Common myeloid progenitor, CD34-positive (primary cell): ENCODE results near the gene DISP2.

ENCODE experiments used
- CTCF ChIA-PET: fragments of 350-600 bp; sonication (Branson Sonifier 250); formaldehyde crosslinking; loops from one replicate; lab custom pipeline; 2021; ENCODE audit warnings: antibody characterized with exemption; lab: Charles Lee
- POLR2A ChIA-PET: fragments of 350-600 bp; sonication (Branson Sonifier 250); formaldehyde crosslinking; loops from one replicate; lab custom pipeline; 2021; ENCODE audit warnings: antibody characterized with exemption; lab: Charles Lee
- DNase-seq, 3 donors: peaks; one replicate each; pipeline versions ENCODE4 v3.0.0 to v3.0.0-alpha.2; 2013
- H3K27ac ChIP-seq, 2 experiments: 1 replicate in 1 of 2; 2 replicates in 1 of 2; pipeline ENCODE4 v1.7.0; 2013; ENCODE audit warnings: inconsistent platforms in 2 of 2, low read length in 2 of 2, mild to moderate bottlenecking in 2 of 2, low read depth in 1 of 2, moderate library complexity in 1 of 2; ENCODE audit not compliant: severe bottlenecking in 2 of 2, insufficient read depth in 1 of 2, poor library complexity in 1 of 2
- H3K27me3 ChIP-seq, 5 experiments: replicated peaks in 2 of 5; 1 replicate in 3 of 5; 2 replicates in 2 of 5; pipeline versions ENCODE4 v1.6.1 to v1.7.0; 2013; ENCODE audit warnings: low read length in 4 of 5, mild to moderate bottlenecking in 2 of 5, moderate library complexity in 2 of 5, inconsistent platforms in 1 of 5; ENCODE audit not compliant: insufficient read depth in 5 of 5, control insufficient read depth in 4 of 5
- H3K36me3 ChIP-seq, 4 experiments: 1 replicate in 2 of 4; 2 replicates in 2 of 4; pipeline versions ENCODE4 v1.6.1 to v1.7.0; 2013; ENCODE audit warnings: low read length in 3 of 4, control low read depth in 1 of 4, mild to moderate bottlenecking in 1 of 4; ENCODE audit not compliant: control insufficient read depth in 4 of 4, insufficient read depth in 4 of 4
- H3K4me1 ChIP-seq, 4 experiments: 1 replicate in 3 of 4; 2 replicates in 1 of 4; pipeline versions ENCODE4 v1.6.1 to v1.7.1; 2013; ENCODE audit warnings: low read length in 3 of 4, mild to moderate bottlenecking in 3 of 4, control low read depth in 1 of 4, inconsistent platforms in 1 of 4, moderate library complexity in 1 of 4; ENCODE audit not compliant: control insufficient read depth in 4 of 4, insufficient read depth in 4 of 4; ENCODE audit errors: control extremely low read depth in 1 of 4
- H3K4me3 ChIP-seq, 7 experiments: 1 replicate in 4 of 7; 2 replicates in 3 of 7; pipeline versions ENCODE4 v1.5.1 to v1.7.0; 2013; ENCODE audit warnings: mild to moderate bottlenecking in 7 of 7, low read length in 6 of 7, moderate library complexity in 6 of 7, inconsistent platforms in 2 of 7, low read depth in 2 of 7, control low read depth in 1 of 7; ENCODE audit not compliant: insufficient read depth in 4 of 7, control insufficient read depth in 1 of 7; ENCODE audit errors: extremely low read depth in 1 of 7
- H3K9me3 ChIP-seq, 5 experiments: 1 replicate in 4 of 5; 2 replicates in 1 of 5; pipeline versions ENCODE4 v1.6.1 to v1.7.1; 2013; ENCODE audit warnings: low read length in 4 of 5, mild to moderate bottlenecking in 2 of 5, inconsistent platforms in 1 of 5, low read depth in 1 of 5, moderate library complexity in 1 of 5; ENCODE audit not compliant: control insufficient read depth in 4 of 5, insufficient read depth in 2 of 5; ENCODE audit errors: control extremely low read depth in 1 of 5
- WGBS: methylation state at CpG from one replicate; pipeline ENCODE4 v1.1.5; 2013; ENCODE audit not compliant: insufficient coverage; 5-methylcytosine and 5-hydroxymethylcytosine counted together

DISP2 gene

DNA sequence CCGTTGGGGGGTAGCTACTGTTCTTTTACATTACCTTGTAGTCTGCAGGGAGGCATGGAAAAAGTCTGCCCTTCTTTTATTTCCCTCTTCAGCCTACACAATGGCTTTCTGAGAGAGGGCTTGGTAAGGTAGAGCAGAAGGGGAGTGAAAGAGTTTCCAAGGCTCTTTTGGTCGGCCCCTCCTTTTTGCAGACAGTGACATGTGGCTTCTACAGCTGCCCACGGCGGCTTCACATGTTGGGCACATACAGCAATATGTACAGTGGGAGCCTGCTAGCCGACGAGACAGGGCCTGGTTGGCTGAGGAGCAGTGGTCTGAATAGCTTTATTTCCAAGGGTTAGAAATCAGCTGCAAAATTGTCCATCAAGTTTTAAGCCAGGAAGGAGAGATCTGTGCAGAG lies 30.6 kb upstream of the DISP2 start:
- 63% methylated on average over 5 of the region's 6 CpGs for WGBS
- Histone ChIP-seq H3K27me3 (no peaks in the 10 kb centered on the region), H3K36me3 (peaks cover 0 to 38% (median 2%) of the 10 kb centered on the region in 4 experiments), H3K4me3 (peak overlapping the region in 3 of 7 experiments; percentile 33 to 62 (median 37)), H3K9me3 (no peaks in the 10 kb centered on the region), H3K27ac (peak overlapping the region; percentile 35 to 57), H3K4me1 (peaks cover 47 to 92% (median 89%) of the 10 kb centered on the region in 4 experiments)
- no peak for DNase-seq
- ChIA-PET CTCF (interaction anchor here (1.0 to 26.5 kb wide), 6 partner anchors 10 to 49 kb away, joined by 3 to 1099 read pairs (median 6); partner anchors contain the start of genes CCDC9B, INAFM2 and PLCB2), POLR2A (interaction anchor here (1.5 kb wide), 2 partner anchors 9 to 18 kb away, joined by 3 to 8 read pairs; no protein-coding TSS in a partner anchor)

DNA sequence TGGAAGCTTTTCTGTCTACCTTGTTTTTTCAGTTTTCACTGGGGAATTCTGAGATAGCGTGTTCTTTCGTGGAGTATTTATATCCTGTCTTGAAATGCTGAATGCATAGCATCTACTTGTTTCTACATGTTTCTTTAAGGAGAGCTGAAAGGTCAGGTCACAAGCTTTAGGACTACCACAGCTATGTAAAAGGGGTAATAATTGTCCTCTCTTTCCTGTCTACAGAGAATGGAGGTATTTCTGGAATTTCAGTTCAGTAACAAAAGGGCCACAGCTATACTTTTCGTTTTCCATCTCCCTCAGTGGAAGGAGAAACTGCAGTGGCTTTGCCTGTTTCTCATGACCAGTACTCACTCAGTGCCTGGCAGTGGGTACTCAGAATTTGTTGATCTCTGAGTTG lies 29.8 kb upstream of the DISP2 start:
- ChIA-PET CTCF (interaction anchor here (0.7 to 26.5 kb wide), 8 partner anchors 9 to 90 kb away, joined by 3 to 1099 read pairs (median 4); partner anchors contain the start of genes CCDC9B, INAFM2 and PLCB2), POLR2A (interaction anchor here (1.5 kb wide), 1 partner anchor 8 kb away, joined by 8 read pairs; no protein-coding TSS in a partner anchor)
- Histone ChIP-seq H3K9me3 (no peaks in the 10 kb centered on the region), H3K27ac (peak overlapping the region; percentile 35 to 57), H3K4me1 (peaks cover 49 to 92% (median 89%) of the 10 kb centered on the region in 4 experiments), H3K27me3 (no peaks in the 10 kb centered on the region), H3K4me3 (peak overlapping the region in 4 of 7 experiments; percentile 12 to 42 (median 30)), H3K36me3 (peaks cover 0 to 42% (median 2%) of the 10 kb centered on the region in 4 experiments)
- WGBS = 49% methylated on average over 3 of the region's 3 CpGs
- no peak for DNase-seq

DNA sequence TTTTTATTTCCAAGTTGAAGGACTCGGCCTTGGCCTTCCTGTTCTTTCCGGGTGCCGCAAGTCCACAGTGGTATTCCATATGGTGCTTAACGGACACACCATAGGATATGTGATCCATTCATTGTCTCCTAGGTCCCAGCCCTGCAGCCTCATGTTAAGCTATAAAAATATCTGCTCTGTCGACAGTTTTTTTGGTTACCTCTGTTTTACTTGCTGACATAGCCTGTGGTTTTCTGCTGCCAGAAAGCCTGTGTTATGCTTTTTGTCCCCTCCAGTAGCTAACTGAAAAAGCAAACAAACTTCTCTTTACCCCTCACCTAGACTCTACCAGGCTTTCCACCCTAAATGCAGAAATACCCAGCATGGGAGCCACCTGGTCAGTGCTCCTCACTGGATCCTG lies 29.3 kb upstream of the DISP2 start:
- 42% methylated on average over 4 of the region's 5 CpGs for WGBS
- ChIA-PET CTCF (interaction anchor here (1.2 to 26.5 kb wide), 9 partner anchors 9 to 223 kb away, joined by 3 to 1099 read pairs (median 4); partner anchors contain the start of genes CCDC9B, INAFM2 and PLCB2), POLR2A (interaction anchor here (0.5 kb wide), 1 partner anchor 24 kb away, joined by 5 read pairs; no protein-coding TSS in a partner anchor)
- Histone ChIP-seq H3K27ac (peak overlapping the region; percentile 35 to 57), H3K27me3 (no peaks in the 10 kb centered on the region), H3K4me1 (peaks cover 49 to 97% (median 95%) of the 10 kb centered on the region in 4 experiments), H3K9me3 (no peaks in the 10 kb centered on the region), H3K36me3 (peaks cover 0 to 42% (median 2%) of the 10 kb centered on the region in 4 experiments), H3K4me3 (peak overlapping the region in 4 of 7 experiments; percentile 12 to 42 (median 30))
- DNase-seq = peak in 2 of 3 donors; percentile 36 to 47

DNA sequence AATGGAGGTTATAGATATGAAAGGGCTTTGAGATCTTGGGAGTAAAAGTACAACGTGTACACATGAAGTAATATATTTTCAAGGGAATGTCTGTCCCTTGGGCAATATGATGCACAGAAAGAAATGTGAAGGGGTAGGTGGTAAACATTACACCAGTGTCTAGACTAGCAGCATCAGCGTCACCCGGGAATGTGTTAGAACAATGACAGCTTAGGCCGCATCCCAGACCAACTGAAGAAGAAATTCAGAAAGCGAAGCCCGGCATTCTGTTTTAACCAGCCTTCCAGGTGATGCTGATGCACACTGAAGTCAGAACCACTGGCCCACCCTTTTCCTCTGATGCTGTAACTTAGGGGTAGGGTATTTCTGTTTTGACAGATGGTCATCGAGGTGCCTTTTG lies 28.2 kb upstream of the DISP2 start:
- peaks cover 49 to 100% (median 100%) of the 10 kb centered on the region in 4 experiments for H3K4me1 ChIP-seq

DNA sequence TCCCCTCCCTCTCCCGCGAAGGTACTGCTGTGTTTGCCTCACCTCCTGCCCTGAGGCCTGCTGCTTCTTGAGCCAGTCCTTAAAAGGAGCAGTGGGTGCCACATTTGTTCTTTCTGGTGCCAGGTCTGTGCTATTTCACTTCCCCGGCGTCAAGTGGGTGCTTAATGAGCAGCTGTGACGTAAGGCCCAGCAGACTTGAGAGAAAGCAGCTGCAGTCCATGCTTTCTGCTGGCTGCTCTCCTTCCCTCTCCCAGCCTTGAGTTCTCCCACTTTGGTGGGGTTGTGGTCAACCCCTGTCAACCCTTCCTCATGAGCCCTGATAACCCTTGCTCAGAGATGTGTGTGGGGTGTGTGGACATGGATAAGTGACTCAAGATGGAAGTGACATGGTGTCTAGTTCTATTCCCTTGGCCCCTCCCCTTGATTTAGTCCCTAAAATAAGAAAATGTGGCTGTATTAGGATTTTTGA lies 27.6 kb upstream of the DISP2 start:
- CTCF ChIA-PET = interaction anchor here (1.5 to 26.5 kb wide), 4 partner anchors 7 to 38 kb away, joined by 3 to 1099 read pairs (median 94); partner anchors contain the start of genes CCDC9B, INAFM2 and PLCB2
- H3K9me3 ChIP-seq = no peaks in the 10 kb centered on the region
- H3K27ac ChIP-seq = peak overlapping the region in 1 of 2 experiments; percentile 71
- H3K4me1 ChIP-seq = peaks cover 46 to 100% (median 100%) of the 10 kb centered on the region in 4 experiments
- DNase-seq = peak; percentile 36 to 76 (median 72)
- H3K36me3 ChIP-seq = peaks cover 0 to 40% (median 2%) of the 10 kb centered on the region in 4 experiments
- peak overlapping the region in 2 of 7 experiments; percentile 15 to 16 for H3K4me3 ChIP-seq
- 60% methylated on average over 4 of the region's 5 CpGs for WGBS
- POLR2A ChIA-PET = no interaction called here
- H3K27me3 ChIP-seq = no peaks in the 10 kb centered on the region

More for the DNA sequence above, 28.2 kb upstream of the DISP2 start:
- no peak overlapping the region for H3K4me3 ChIP-seq
- ChIA-PET POLR2A (no interaction called here), CTCF (interaction anchor here (1.5 to 26.5 kb wide), 5 partner anchors 8 to 51 kb away, joined by 3 to 1099 read pairs (median 5); partner anchors contain the start of genes CCDC9B, INAFM2 and PLCB2)
- peak overlapping the region in 1 of 2 experiments; percentile 47 for H3K27ac ChIP-seq
- no peaks in the 10 kb centered on the region for H3K9me3 ChIP-seq
- no peaks in the 10 kb centered on the region for H3K27me3 ChIP-seq
- DNase-seq = no peak
- H3K36me3 ChIP-seq = peaks cover 0 to 42% (median 2%) of the 10 kb centered on the region in 4 experiments
- 96% methylated on average over 7 of the region's 7 CpGs for WGBS

DNA sequence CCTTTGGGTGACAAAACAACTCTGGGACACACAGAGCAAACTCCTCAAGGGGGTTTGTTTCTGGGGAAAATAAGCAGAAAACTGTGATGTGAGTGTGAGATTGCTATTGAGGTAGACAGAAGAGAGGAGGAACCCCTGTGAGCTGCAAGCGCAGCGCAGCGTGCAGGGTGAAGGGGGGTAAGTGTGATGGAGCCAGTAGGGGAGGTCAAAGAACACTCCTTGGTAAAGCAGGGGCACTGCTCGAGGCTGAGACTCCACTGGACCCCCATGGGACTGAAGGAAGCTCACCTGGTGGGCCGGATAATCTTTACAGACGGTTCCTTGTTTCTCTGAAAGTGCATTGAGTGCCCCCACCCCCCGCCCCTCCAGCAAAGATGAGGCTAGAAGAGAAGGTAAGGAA lies 27.0 kb upstream of the DISP2 start:
- CTCF ChIA-PET = interaction anchor here (1.5 to 26.5 kb wide), 5 partner anchors 7 to 226 kb away, joined by 3 to 1099 read pairs (median 14); partner anchors contain the start of genes CCDC9B, INAFM2 and PLCB2
- Histone ChIP-seq H3K27ac (peak overlapping the region; percentile 3 to 71), H3K4me3 (peak overlapping the region in 1 of 7 experiments; percentile 15), H3K9me3 (no peaks in the 10 kb centered on the region), H3K36me3 (peaks cover 0 to 34% (median 2%) of the 10 kb centered on the region in 4 experiments), H3K27me3 (no peaks in the 10 kb centered on the region), H3K4me1 (peaks cover 39 to 100% (median 100%) of the 10 kb centered on the region in 4 experiments)
- no peak for DNase-seq
- POLR2A ChIA-PET = no interaction called here
- WGBS = 96% methylated on average over 6 of the region's 7 CpGs
